Smooth muscle cell (in vitro differentiated cells): ENCODE measurements around the gene PLCB2. TPM values are rescaled to one million over a fixed set of nuclear protein-coding genes. Genes with fewer than 3 reads are reported as not detected.
A peak's percentile ranks its signal among the peaks of the same experiment; 100 is the strongest.

Source experiments
- DNase-seq: peaks from one replicate; lab custom pipeline; 2025; ENCODE audit not compliant: unreplicated experiment; lab: John Stamatoyannopoulos, UW
- H2AFZ ChIP-seq: fragments of 200-600 bp; sonication (generic); 2 replicates; pipeline ENCODE4 v1.6.0; 2016; ENCODE audit warnings: antibody characterized with exemption, low read depth, mild to moderate bottlenecking
- H3F3A ChIP-seq: fragments of 200-600 bp; sonication (generic); 2 replicates; pipeline ENCODE4 v1.6.0; 2017; ENCODE audit warnings: antibody characterized with exemption, low read depth
- H3K27ac ChIP-seq: fragments of 200-600 bp; sonication (generic); 2 replicates; pipeline ENCODE4 v1.5.1; 2016; ENCODE audit warnings: low read depth, mild to moderate bottlenecking
- H3K27me3 ChIP-seq: fragments of 200-600 bp; sonication (generic); 2 replicates; pipeline ENCODE4 v1.6.1; 2016; ENCODE audit warnings: low read depth, mild to moderate bottlenecking
- H3K36me3 ChIP-seq: fragments of 200-600 bp; sonication (generic); 2 replicates; pipeline ENCODE4 v1.5.1; 2016; ENCODE audit warnings: low read depth
- H3K4me1 ChIP-seq: fragments of 200-600 bp; sonication (generic); 2 replicates; pipeline ENCODE4 v1.5.1; 2016; ENCODE audit warnings: low read depth
- H3K4me2 ChIP-seq: fragments of 200-600 bp; sonication (generic); 2 replicates; pipeline ENCODE4 v1.6.0; 2016; ENCODE audit warnings: mild to moderate bottlenecking
- H3K4me3 ChIP-seq: fragments of 200-600 bp; sonication (generic); 2 replicates; pipeline ENCODE4 v1.5.1; 2016; ENCODE audit warnings: mild to moderate bottlenecking
- H3K79me2 ChIP-seq: fragments of 200-600 bp; sonication (generic); 2 replicates; pipeline ENCODE4 v1.6.0; 2016; ENCODE audit warnings: low read depth, mild to moderate bottlenecking
- H3K9ac ChIP-seq: fragments of 200-600 bp; sonication (generic); 2 replicates; pipeline ENCODE4 v1.6.0; 2016; ENCODE audit warnings: low read depth
- H3K9me3 ChIP-seq: fragments of 200-600 bp; sonication (generic); replicated peaks from 2 replicates; pipeline ENCODE4 v1.5.1; 2016; ENCODE audit warnings: low read depth
- H4K20me1 ChIP-seq: fragments of 200-600 bp; sonication (generic); 2 replicates; pipeline ENCODE4 v1.6.0; 2016; ENCODE audit warnings: low read depth
- CTCF ChIP-seq: fragments of 200-600 bp; sonication (generic); IDR thresholded peaks from 2 replicates; pipeline ENCODE4 v1.5.1; 2017; ENCODE audit warnings: borderline replicate concordance, mild to moderate bottlenecking, antibody characterized with exemption; ENCODE audit not compliant: insufficient read depth, poor library complexity, severe bottlenecking
- WGBS: methylation state at CpG from one replicate; pipeline ENCODE4 v1.1.7; 2016; ENCODE audit warnings: low lambda C conversion rate; 5-methylcytosine and 5-hydroxymethylcytosine counted together
- polyA plus RNA-seq: library from polyadenylated mRNA; unstranded; fragments of >200 nt; fragmentation: Nextera tagmentation; extraction: Ambion mirVana; gene quantifications from 2 replicates; pipeline ENCODE4 v1.2.1, GENCODE V29; 2016
- total RNA-seq: library from RNA; depleted of rRNA; stranded (reverse); fragments of >200 nt; gene quantifications from 2 replicates; pipeline ENCODE4 v1.2.3, GENCODE V29; 2014

The PLCB2 gene
- total and polyA plus RNA-seq, 2 experiments from 2014 or later, result 1.5 TPM; not detected in 1

DNA sequence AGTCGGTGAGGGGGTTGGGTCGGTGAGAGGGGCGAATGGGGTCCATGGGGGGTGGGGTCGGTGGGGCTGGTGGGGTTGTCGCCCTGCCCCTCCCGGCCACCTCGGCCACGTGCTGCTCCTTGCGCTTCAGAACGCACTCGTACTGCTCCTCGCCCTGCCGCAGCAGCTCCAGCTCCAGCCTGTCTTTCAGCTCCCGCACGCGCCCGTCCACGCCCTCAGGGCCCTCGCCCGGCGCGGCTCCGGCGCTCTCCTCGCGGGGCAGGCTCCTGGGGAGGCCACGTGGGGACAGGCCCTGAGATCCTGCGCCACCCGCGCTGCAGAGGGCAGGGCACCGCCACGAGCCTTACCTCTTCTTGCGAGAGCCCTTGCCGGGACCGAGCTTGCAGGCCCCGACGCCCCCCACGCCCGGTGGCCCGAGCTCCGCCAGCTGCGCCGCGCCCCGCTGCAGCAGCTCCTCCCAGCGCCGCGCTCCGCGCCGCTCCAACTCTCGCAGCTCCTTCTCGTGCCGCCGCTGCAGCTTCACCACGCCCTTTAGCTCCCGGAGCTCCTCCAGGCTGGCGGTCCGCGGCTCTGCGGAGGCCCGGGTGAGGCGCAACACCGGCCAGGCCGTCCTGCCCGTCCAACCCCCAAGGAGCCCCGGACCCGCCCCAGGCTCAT, 16.7 kb downstream of the PLCB2 start:
- H3K9ac ChIP-seq, result no peak overlapping the region
- WGBS, result 2% methylated on average over 35 of the region's 68 CpGs
- TF ChIP-seq CTCF, result no peak
- H3F3A ChIP-seq, result no peaks in the 10 kb centered on the region
- DNase-seq, result peak; percentile 21
- H3K9me3 ChIP-seq, result no peaks in the 10 kb centered on the region
- peak overlapping the region; percentile 45 for H3K4me3 ChIP-seq
- no peak overlapping the region for H3K27ac ChIP-seq
- peaks cover 10% of the 10 kb centered on the region for H3K4me1 ChIP-seq
- no peaks in the 10 kb centered on the region for H3K79me2 ChIP-seq
- peak overlapping the region; percentile 72 for H2AFZ ChIP-seq
- no peaks in the 10 kb centered on the region for H3K36me3 ChIP-seq
- peak overlapping the region; percentile 88 for H3K4me2 ChIP-seq
- peaks cover 47% of the 10 kb centered on the region for H3K27me3 ChIP-seq
- no peaks in the 10 kb centered on the region for H4K20me1 ChIP-seq

- peak overlapping the region; percentile 88 for H3K4me2 ChIP-seq
These were observed 17.2 kb downstream of the PLCB2 start for GRCh38 chr15:40290545-40290917.

GRCh38 chr15:40289140-40289775, 18.5 kb downstream of the PLCB2 start:
- no peak overlapping the region for H2AFZ ChIP-seq
- peaks cover 49% of the 10 kb centered on the region for H3K27me3 ChIP-seq
- no peak overlapping the region for H3K9ac ChIP-seq
- H3K27ac ChIP-seq, result no peak overlapping the region
- no peak overlapping the region for H3K4me3 ChIP-seq
- H4K20me1 ChIP-seq, result no peaks in the 10 kb centered on the region
- DNase-seq, result no peak
- no peak overlapping the region for H3K4me2 ChIP-seq
- peaks cover 18% of the 10 kb centered on the region for H3K4me1 ChIP-seq
- H3K79me2 ChIP-seq, result no peaks in the 10 kb centered on the region
- no peaks in the 10 kb centered on the region for H3K36me3 ChIP-seq
- H3F3A ChIP-seq, result peaks cover 14% of the 10 kb centered on the region
- no peak for TF ChIP-seq CTCF
- 90% methylated on average over 6 of the region's 6 CpGs for WGBS
- no peaks in the 10 kb centered on the region for H3K9me3 ChIP-seq

More at GRCh38 chr15:40290545-40290917, 17.2 kb downstream of the PLCB2 start:
- no peak for DNase-seq
- Histone ChIP-seq H3K4me1 (peaks cover 15% of the 10 kb centered on the region), H3K27me3 (peaks cover 47% of the 10 kb centered on the region), H3K36me3 (no peaks in the 10 kb centered on the region), H3F3A (peaks cover 3% of the 10 kb centered on the region), H3K9ac (no peak overlapping the region), H3K79me2 (no peaks in the 10 kb centered on the region), H2AFZ (no peak overlapping the region), H4K20me1 (no peaks in the 10 kb centered on the region), H3K27ac (no peak overlapping the region), H3K9me3 (no peaks in the 10 kb centered on the region), H3K4me3 (no peak overlapping the region)
- TF ChIP-seq CTCF, result no peak
- 50% methylated on average over 11 of the region's 12 CpGs for WGBS
